ENCODE data around the gene CYP1B1.
"Not testable (repeated sequence)": the region's sequence is repeated elsewhere in the genome, so short reads cannot be mapped to it uniquely, and the experiment has no call there.

Gene CYP1B1

GRCh38 chr2:38098421-38099098 is 22.6 kb upstream of the CYP1B1 start:
- no peak for DNase-seq

GRCh38 chr2:38097988-38098385 is 22.0 kb upstream of the CYP1B1 start:
- DNase-seq, result no peak

DNA sequence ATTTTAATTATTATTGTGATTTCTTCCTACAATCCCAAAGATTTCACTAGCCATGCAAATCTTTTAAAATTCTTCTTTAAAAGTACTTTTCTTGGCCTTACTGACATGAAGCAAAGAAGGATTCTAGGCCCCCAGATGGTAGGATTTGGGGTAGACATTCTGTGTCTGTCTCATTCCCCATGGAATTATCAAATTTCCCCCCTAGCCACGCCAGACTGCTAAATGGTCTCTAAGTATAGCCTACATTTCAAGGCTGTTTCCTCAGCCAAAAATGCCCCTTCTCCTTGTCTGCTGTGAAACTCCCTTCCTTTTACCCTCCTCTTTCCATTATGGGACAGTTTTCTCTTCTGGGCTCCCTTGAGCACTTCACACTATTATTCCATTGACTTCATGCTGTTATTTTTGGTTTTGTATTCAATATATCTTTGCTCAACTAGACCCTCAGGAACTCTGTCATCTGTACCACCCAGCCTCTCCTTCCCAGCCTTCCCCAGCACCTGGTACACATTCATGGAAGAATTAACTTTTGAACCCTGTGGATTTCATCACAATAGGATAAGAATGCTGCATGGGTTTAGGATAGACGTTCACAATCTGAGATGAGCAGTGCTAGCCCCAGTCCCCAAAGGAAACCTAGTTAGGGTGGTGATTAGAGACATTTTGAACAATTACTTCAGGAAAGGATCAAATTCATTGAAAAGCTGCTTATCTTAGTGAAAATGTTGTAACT is 21.5 kb upstream of the CYP1B1 start:
- DNase-seq, result no peak

- no peak for DNase-seq
These were observed 20.3 kb upstream of the CYP1B1 start for GRCh38 chr2:38095996-38096861.

GRCh38 chr2:38095079-38095995 is 19.4 kb upstream of the CYP1B1 start:
- no peak for DNase-seq

- DNase-seq, result no peak
These were observed 17.7 kb upstream of the CYP1B1 start for GRCh38 chr2:38093527-38094165.

DNA sequence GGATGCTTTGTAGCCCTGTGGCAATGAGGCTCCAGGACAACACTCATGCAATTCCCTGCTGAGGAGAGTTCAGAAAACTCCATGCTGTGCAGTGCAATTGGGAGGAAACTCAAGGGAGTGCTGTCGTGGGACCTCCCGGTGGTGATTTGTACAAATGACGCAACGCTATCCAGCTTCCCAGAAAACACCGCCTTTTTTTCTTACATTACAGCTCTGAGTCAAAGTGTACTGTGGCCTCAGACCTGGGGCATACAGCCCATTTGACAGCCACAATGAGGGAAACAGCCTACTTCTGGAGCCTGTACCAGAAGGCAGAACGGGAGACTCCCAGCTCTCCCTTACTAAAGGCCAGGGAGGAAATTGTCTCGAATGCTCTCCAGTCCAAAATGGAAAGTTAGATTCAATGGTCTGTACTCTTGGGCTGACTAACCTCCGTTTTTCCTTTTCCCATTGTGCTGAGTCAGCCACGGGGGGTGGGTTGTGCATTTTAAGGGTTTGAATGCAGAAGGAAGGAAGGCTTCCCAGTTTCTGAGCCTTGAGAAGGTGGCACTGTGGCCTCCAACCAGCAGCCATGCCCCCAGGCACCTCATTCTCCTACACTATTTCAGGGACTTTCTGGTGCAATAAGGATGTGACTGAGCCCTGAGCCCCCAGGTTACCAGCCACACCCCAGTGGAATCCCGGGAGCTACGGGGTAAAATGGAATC is 16.4 kb upstream of the CYP1B1 start:
- peak; percentile 48 for DNase-seq

DNA sequence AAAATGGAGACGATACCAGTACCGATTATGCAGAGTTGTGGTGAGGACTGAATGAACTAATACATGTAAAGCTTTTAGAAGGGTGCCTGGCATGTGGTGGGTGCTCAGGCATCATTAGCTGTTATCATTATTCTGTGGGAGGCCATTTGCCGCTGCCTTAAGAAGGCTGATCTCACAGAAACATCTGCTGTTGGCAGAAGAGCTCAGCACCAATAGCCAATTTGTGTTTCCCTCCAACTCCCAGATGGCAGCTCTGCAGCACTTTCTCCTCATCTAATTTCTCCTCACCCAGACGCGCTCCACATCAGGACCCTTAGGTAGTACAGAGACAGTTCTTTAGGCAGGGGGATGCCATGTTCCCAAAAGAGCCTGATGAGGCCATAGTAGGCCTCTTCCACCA is 15.8 kb upstream of the CYP1B1 start:
- DNase-seq, result no peak

GRCh38 chr2:38090928-38091327 is 15.0 kb upstream of the CYP1B1 start:
- no peak for DNase-seq

DNA sequence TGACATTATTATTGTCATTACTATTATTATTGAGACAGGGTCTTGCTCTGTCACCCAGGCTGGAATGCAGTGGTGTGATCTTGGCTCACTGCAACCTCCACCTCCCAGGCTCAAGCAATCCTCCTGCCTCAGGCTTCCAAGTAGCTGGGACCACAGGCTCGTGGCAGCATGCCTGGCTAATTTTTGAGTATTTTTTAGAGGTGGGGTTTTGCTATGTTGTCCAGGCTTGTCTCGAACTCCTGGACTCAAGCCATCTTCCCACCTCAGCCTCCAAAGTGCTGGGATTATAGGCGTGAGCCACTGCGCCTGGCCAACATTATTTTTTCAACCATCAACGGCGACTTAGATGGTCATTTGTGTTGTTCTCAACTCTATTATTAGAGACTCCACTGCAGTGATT is 14.3 kb upstream of the CYP1B1 start:
- not testable (repeated sequence) for DNase-seq

DNA sequence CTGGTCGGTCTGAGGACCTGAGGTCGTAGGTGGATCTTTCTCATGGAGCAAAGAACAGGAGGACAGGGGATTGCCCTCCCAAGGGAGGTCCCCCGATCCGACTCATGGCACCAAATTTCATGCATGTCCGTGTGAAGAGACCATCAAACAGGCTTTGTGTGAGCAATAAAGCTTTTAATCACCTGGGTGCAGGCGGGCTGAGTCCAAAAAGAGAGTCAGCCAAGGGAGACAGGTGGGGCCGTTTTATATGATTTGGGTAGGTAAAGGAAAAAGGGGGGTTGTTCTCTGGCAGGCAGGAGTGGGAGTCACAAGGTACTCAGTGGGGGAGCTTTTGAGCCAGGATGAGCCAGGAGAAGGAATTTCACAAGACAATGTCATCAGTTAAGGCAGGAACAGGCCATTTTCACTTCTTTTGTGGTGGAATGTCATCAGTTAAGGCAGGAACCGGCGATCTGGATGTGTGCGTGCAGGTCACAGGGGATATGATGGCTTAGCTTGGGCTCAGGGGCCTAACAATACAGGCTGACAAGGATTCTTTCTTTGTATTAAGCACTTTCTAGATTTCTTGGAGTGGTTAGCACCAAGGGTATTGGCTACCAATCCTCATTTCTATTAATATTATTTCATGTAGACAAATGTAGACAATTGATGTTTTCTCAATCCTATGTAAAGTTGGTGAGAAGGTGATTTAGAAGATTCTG is 10.2 kb upstream of the CYP1B1 start:
- not testable (repeated sequence) for DNase-seq

GRCh38 chr2:38084556-38084955 is 8.6 kb upstream of the CYP1B1 start:
- DNase-seq, result not testable (repeated sequence)

DNA sequence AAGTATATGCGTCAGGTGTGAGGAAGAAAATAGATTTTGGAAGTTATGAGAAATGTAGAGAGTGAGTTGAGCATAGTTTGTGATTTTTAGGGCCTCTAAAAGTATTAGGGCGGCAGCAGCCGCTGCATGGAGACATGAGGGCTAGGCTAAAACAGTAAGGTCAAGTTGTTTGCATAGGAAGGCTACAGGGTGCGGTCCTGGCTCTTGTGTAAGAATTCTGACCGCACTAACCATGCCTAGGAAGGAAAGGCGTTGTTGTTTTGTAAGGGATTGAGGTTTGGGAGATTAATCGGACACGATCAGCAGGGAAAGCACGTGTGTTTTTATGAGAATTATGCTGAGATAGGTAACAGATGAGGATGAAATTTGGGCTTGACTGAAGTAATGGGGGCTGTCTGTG is 6.8 kb upstream of the CYP1B1 start:
- DNase-seq, result not testable (repeated sequence)

- no peak for DNase-seq
These were observed 4.4 kb upstream of the CYP1B1 start for GRCh38 chr2:38080346-38080745.

GRCh38 chr2:38079116-38080052 is 3.4 kb upstream of the CYP1B1 start:
- DNase-seq, result no peak

DNA sequence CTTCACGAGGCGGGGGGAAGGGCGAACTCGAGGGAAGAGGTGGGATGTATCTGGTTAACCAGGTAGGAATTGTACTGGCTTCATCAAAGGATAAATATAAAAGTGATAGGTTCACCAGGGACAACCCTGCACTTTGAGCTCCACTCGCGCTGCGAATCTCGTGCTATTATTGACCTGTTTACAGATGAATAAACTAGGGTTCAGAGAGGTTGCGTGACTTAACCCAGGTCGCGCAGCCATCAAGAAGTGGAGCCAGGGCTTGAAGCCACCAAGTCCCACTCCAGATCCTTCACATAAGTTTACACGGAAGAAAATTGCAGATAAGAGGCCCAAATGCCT is 1.4 kb upstream of the CYP1B1 start:
- no peak for DNase-seq

GRCh38 chr2:38076710-38077430 is 919 bp upstream of the CYP1B1 start:
- peak; percentile 88 for DNase-seq

DNA sequence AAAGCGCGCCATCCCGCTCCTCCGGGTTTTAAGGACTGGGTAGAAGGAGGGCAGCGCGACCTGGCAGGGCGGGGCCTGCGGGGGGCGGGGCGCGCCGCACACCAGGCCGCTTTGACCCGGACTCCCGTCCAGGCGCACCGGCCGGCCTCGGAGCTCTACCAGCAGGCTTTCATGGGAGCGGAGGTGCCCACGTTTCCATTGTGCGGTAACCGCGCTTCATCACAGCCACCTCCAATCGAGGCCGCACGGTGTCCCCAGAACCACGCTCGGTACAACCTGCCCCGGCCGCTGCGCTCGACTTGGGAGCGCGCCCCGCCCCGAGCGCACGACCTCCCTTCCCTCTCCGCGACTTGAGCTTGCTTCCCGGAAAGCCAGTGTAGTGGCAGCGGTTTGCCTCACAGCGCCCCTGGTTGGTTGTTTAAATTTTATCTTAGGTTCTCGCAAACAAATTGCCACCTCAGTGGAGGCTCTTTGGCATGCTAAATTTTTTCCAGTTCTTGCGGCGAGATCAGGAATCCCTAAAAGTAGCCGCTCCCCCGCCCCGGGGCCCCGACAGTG is 280 bp upstream of the CYP1B1 start:
- peak; percentile 77 for DNase-seq
